HepG2 (cell line): ENCODE measurements around the gene NYAP2. TPM values are rescaled to one million over a fixed set of nuclear protein-coding genes. Genes with fewer than 3 reads are reported as not detected.

Source experiments
- ATAC-seq: fragments of 200-7000 bp; cut with Tn5 transposase; 3 replicates; pipeline ENCODE4 v1.9.1; 2020; ENCODE audit warnings: mild to moderate bottlenecking, moderate library complexity
- BruUV-seq: library from RNA; stranded (reverse); fragments of 400-500 nt; replicated peaks from 2 replicates; lab custom pipeline; 2021; lab: Mats Ljungman, UMichigan
- CTCF ChIA-PET: fragments of 300-600 bp; formaldehyde crosslinking; extraction: SDS; loops from one replicate; lab custom pipeline; 2021; ENCODE audit warnings: low total read pairs, inconsistent platforms, low intra/inter-chr PET ratio; lab: Yijun Ruan, JAX
- POLR2A ChIA-PET: fragments of 350-600 bp; sonication (Branson Sonifier 250); formaldehyde crosslinking; loops from one replicate; lab custom pipeline; 2020; ENCODE audit warnings: antibody characterized with exemption, inconsistent platforms; lab: Yijun Ruan, JAX
- DNase-seq: peaks from one replicate; pipeline ENCODE4 v3.0.0-alpha.2; 2015; ENCODE audit warnings: low spot score
- FAIRE-seq: peaks from 3 replicates; lab custom pipeline; 2011; peaks lifted over from hg19 to GRCh38; lab: Jason Lieb, UNC
- H2AFZ ChIP-seq: one replicate; pipeline ENCODE4 v1.6.1; 2011; ENCODE audit warnings: low read length, inconsistent platforms
- H3K27ac ChIP-seq: fragments of 300-600 bp; 3 replicates; pipeline ENCODE4 v1.8.0; 2011; ENCODE audit warnings: mixed run types, mild to moderate bottlenecking, mixed read lengths, low read length, inconsistent platforms; ENCODE audit not compliant: insufficient read depth; ENCODE audit errors: extremely low read length
- H3K27me3 ChIP-seq, 2 experiments: fragments of 200-600 bp in 1 of 2; 2 replicates in 1 of 2; 3 replicates in 1 of 2; pipeline versions ENCODE4 v1.6.0 to v1.8.0; 2011; ENCODE audit warnings: low read length in 2 of 2, mild to moderate bottlenecking in 2 of 2, moderate library complexity in 2 of 2, inconsistent platforms in 1 of 2; ENCODE audit not compliant: insufficient read depth in 2 of 2, control insufficient read depth in 1 of 2
- H3K36me3 ChIP-seq, 2 experiments: fragments of 200-600 bp in 1 of 2; replicated peaks in 1 of 2; 2 replicates in 1 of 2; 3 replicates in 1 of 2; pipeline versions ENCODE4 v1.5.1 to v1.8.0; 2011; ENCODE audit warnings: low read length in 2 of 2, inconsistent platforms in 1 of 2; ENCODE audit not compliant: insufficient read depth in 2 of 2, control insufficient read depth in 1 of 2
- H3K4me1 ChIP-seq: 2 replicates; pipeline ENCODE4 v1.5.1; 2012; ENCODE audit warnings: low read length, inconsistent platforms; ENCODE audit not compliant: insufficient read depth
- H3K4me2 ChIP-seq: 2 replicates; pipeline ENCODE4 v1.6.0; 2011; ENCODE audit warnings: low read depth, low read length, inconsistent platforms
- H3K4me3 ChIP-seq, 3 experiments: fragments of 200-600 bp in 1 of 3; sonication (generic), shearing (Covaris generic) in 1 of 3; replicated peaks in 1 of 3; 2 replicates each; pipeline ENCODE4 v1.5.1; 2011 to 2016; ENCODE audit warnings: low read length in 3 of 3, inconsistent platforms in 2 of 3, low read depth in 2 of 3, mild to moderate bottlenecking in 2 of 3, control low read depth in 1 of 3, mixed read lengths in 1 of 3; ENCODE audit not compliant: insufficient read depth in 1 of 3
- H3K79me2 ChIP-seq: one replicate; pipeline ENCODE4 v1.6.1; 2011; ENCODE audit warnings: low read length, inconsistent platforms; ENCODE audit not compliant: insufficient read depth
- H3K9ac ChIP-seq: 2 replicates; pipeline ENCODE4 v1.6.0; 2011; ENCODE audit warnings: mild to moderate bottlenecking, low read depth, low read length, inconsistent platforms; ENCODE audit not compliant: insufficient read depth
- H3K9me3 ChIP-seq: 2 replicates; pipeline ENCODE4 v1.5.1; 2012; ENCODE audit warnings: mild to moderate bottlenecking, low read length
- H4K20me1 ChIP-seq: 2 replicates; pipeline ENCODE4 v1.6.0; 2011; ENCODE audit warnings: inconsistent platforms, mild to moderate bottlenecking, low read length, moderate library complexity; ENCODE audit not compliant: insufficient read depth
- ATF7 ChIP-seq, 2 experiments: fragments of 450-650 bp in 1 of 2; sonication (generic) in 1 of 2; formaldehyde crosslinking in 1 of 2; IDR thresholded peaks; 2 replicates each; pipeline versions ENCODE4 v1.4.0 to v1.6.1; 2016 to 2020; ENCODE audit warnings: antibody characterized with exemption in 1 of 2, mild to moderate bottlenecking in 1 of 2, missing genetic modification reagents in 1 of 2
- CSRNP2 ChIP-seq: sonication (generic); formaldehyde crosslinking; conservative IDR thresholded peaks from 2 replicates; pipeline ENCODE4 v1.8.0; 2022; ENCODE audit warnings: low read depth, missing genetic modification reagents
- KLF9 ChIP-seq: IDR thresholded peaks from 2 replicates; pipeline ENCODE4 v1.6.1; 2016; ENCODE audit warnings: low read depth
- ZNF260 ChIP-seq: sonication (generic); formaldehyde crosslinking; IDR thresholded peaks from 2 replicates; pipeline ENCODE4 v1.4.0; 2020; ENCODE audit warnings: missing genetic modification reagents, low read depth, mild to moderate bottlenecking, borderline replicate concordance
- ZNF274 ChIP-seq: sonication (generic); formaldehyde crosslinking; IDR thresholded peaks from 2 replicates; pipeline ENCODE4 v1.5.1; 2020; ENCODE audit warnings: mild to moderate bottlenecking, missing genetic modification reagents
- ZNF451 ChIP-seq: sonication (generic); formaldehyde crosslinking; IDR thresholded peaks from 2 replicates; pipeline ENCODE4 v1.5.0; 2020; ENCODE audit warnings: mild to moderate bottlenecking, missing genetic modification reagents
- ZNF792 ChIP-seq: IDR thresholded peaks from 2 replicates; pipeline ENCODE4 v1.6.1; 2016
- WGBS: methylation state at CpG from one replicate; pipeline ENCODE4 v1.1.6; 2017; ENCODE audit warnings: low lambda C conversion rate; 5-methylcytosine and 5-hydroxymethylcytosine counted together
- in situ Hi-C: cut with HindIII; loops from 2 replicates; pipeline ENCODE4 v1.10.0; 2017; ENCODE audit warnings: low pct_unique_long_range_greater_than_20kb; ENCODE audit not compliant: extremely low pct_ligation_motif_present
- intact Hi-C: fragments of 100-400 bp; cut with micrococcal nuclease; formaldehyde crosslinking; loops from one replicate; pipeline ENCODE4 v1.10.0; 2022; ENCODE audit not compliant: unreplicated experiment
- polyA plus RNA-seq, 8 experiments: library from polyadenylated mRNA; depleted of rRNA in 3 of 8; stranded (reverse) in 7 of 8; unstranded in 1 of 8; fragments of >200 nt; fragmentation: Illumina TruSeq in 4 of 8; extraction: Trizol in 4 of 8; gene quantifications; 2 replicates each; pipeline versions ENCODE4 v1.2.1 to v1.2.3, GENCODE V29; 2011 to 2016; ENCODE audit warnings: low read depth in 4 of 8, missing spikeins in 1 of 8, mixed read lengths in 1 of 8; ENCODE audit not compliant: insufficient read depth in 1 of 8
- total RNA-seq, 5 experiments: library from RNA; depleted of rRNA; stranded (reverse); fragments of >200 nt; fragmentation: Illumina TruSeq; extraction: Trizol; gene quantifications; 2 replicates each; pipeline ENCODE4 v1.2.3, GENCODE V29; 2016; ENCODE audit warnings: low read depth in 1 of 5

The NYAP2 gene
- total and polyA plus RNA-seq, 2 of the 13 experiments (the other 11 are each of a cell fraction or from before 2014, with no cell fraction given) = not detected

- TF ChIP-seq CSRNP2 = no peak
Measured at GRCh38 chr2:225367482-225367881, 32.0 kb upstream of the NYAP2 start (continued).

GRCh38 chr2:225378984-225379383 is 20.5 kb upstream of the NYAP2 start:
- H4K20me1 ChIP-seq = no peaks in the 10 kb centered on the region
- no peak for DNase-seq
- no peak for TF ChIP-seq ZNF451 (CRISPR knock-in tag)
- TF ChIP-seq, all 625 proteins: peak for 0
- no TSS peak for BruUV-seq
- Histone ChIP-seq H3K4me2 (no peak overlapping the region), H3K9ac (no peak overlapping the region), H3K4me3 (no peak overlapping the region), H3K4me1 (no peaks in the 10 kb centered on the region), H3K9me3 (no peaks in the 10 kb centered on the region), H3K36me3 (no peaks in the 10 kb centered on the region), H3K27ac (no peak overlapping the region), H3K27me3 (no peaks in the 10 kb centered on the region), H2AFZ (no peak overlapping the region), H3K79me2 (no peaks in the 10 kb centered on the region)
- ChIA-PET CTCF (no interaction called here), POLR2A (no interaction called here)
- in situ Hi-C loops = no loop called here
- no peak for FAIRE-seq
- no peak for ATAC-seq
- intact Hi-C loops = no loop called here
- WGBS = 0% methylated on average over 3 of the region's 3 CpGs

- Histone ChIP-seq H3K4me3 (no peak overlapping the region), H3K27ac (no peak overlapping the region)
- ATAC-seq = no peak
Measured at GRCh38 chr2:225379856-225380255, 19.7 kb upstream of the NYAP2 start.

More at GRCh38 chr2:225379856-225380255, 19.7 kb upstream of the NYAP2 start:
- Histone ChIP-seq H3K79me2 (no peaks in the 10 kb centered on the region), H3K9me3 (no peaks in the 10 kb centered on the region; the same call in 1 of the 2 replicates), H3K27me3 (no peaks in the 10 kb centered on the region), H3K4me1 (no peaks in the 10 kb centered on the region), H4K20me1 (no peaks in the 10 kb centered on the region), H3K9ac (no peak overlapping the region), H2AFZ (no peak overlapping the region), H3K4me2 (no peak overlapping the region), H3K36me3 (no peaks in the 10 kb centered on the region)
- ChIA-PET CTCF (no interaction called here), POLR2A (no interaction called here)
- BruUV-seq = no TSS peak
- intact Hi-C loops = no loop called here
- in situ Hi-C loops = no loop called here
- no peak for DNase-seq
- WGBS = 18% methylated on average over 6 of the region's 6 CpGs
- TF ChIP-seq ZNF792 (CRISPR knock-in tag) (no peak), ZNF274 (CRISPR knock-in tag) (no peak), ATF7 (IDR thresholded peaks at IDR 0.05) (no peak), ATF7 (CRISPR knock-in tag; IDR thresholded peaks at IDR 0.05) (no peak), KLF9 (CRISPR knock-in tag) (no peak), ZNF260 (CRISPR knock-in tag) (no peak)
- no peak for FAIRE-seq
